ENCODE measurements around the gene TIFAB.

The TIFAB gene

GRCh38 chr5:135423146-135423845 is 28.9 kb downstream of the TIFAB start:
- DNase-seq: no peak

- no peak for DNase-seq
Measured at GRCh38 chr5:135422419-135422818, 29.7 kb downstream of the TIFAB start.

- no peak for DNase-seq
Measured at GRCh38 chr5:135417083-135417482, 35.1 kb downstream of the TIFAB start.

DNA sequence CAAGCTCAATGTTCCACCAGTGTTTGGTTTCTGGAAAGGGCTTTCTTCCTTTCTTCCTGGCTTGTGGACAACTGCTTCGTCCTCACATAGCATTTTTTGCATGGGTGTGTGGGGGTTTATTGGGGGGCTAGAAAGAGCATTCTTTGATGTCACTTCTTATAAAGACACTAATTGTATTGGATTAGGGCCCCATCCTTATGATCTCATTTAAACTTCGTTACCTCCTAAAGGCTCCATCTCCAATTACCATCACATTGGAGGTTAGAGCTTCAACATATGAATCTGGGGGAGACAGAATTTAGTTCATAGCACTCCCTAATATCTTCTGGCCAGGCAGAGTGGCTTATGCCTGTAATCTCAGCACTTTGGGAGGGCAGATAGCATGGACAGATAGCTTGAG is 47.1 kb downstream of the TIFAB start:
- DNase-seq: no peak

DNA sequence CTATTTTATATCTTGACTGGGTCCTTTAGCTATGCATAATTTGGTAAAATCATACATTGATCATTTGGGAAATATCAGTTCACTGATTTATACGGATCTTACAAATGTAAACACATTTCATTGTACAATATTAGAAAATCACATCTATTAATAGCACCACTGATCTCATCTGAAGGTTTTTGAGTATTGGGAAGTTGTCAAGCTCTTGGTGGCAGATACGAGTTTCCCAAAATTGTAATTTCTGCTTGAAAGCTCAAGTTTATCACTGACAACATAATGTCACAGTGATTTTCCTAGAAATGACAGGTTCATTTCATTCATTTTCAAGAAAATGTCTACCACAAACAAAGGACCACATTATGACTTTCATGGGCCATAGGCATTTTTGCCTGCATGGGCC is 50.1 kb downstream of the TIFAB start:
- no peak for DNase-seq

DNA sequence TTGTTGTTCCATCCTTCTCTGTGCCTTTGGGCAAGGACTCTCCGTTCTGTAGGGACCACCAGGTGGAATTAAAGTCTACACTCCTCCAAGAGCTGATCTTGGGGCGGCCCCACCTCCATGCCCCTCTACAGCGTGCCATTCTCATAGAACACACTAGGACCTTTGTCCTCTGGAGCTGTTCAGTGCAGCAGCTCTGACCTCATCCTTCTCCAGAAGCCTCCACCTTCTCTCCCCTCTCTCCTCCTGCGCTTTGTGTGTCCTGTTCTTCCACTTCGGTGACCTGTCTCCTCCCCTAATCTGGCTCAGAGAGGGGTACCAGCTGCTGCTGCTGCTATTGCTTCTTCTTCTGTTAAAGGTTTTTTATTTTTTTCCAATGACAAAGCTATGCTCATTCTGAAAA is 51.3 kb downstream of the TIFAB start:
- no peak for DNase-seq

- DNase-seq: no peak
Measured at GRCh38 chr5:135399794-135400542, 52.2 kb downstream of the TIFAB start.

GRCh38 chr5:135398855-135399793 is 53.0 kb downstream of the TIFAB start, which contains the start of gene MACROH2A1:
Gene MACROH2A1 (minus strand): TSS chr5:135399231. CDS start chr5:135389093, 10,138 bp downstream.
- peak; percentile 17 to 90 (median 70) for DNase-seq

GRCh38 chr5:135398160-135398854 is 53.8 kb downstream of the TIFAB start:
- DNase-seq: no peak

Measured in C1 segment of cervical spinal cord (tissue), 14 donors.